Tibial nerve (tissue), 4 donors: ENCODE results near the gene ROBO2. TPM values are rescaled to one million over a fixed set of nuclear protein-coding genes. Genes with fewer than 3 reads are reported as not detected.
"Not testable (repeated sequence)": the region's sequence is repeated elsewhere in the genome, so short reads cannot be mapped to it uniquely, and the experiment has no call there.

Source experiments
- DNase-seq, 2 donors: peaks; one replicate each; pipeline ENCODE4 v3.0.0-alpha.2; 2019; ENCODE audit warnings: low spot score in 2 of 2
- H3K27ac ChIP-seq, 4 donors: fragments of 200-600 bp; sonication (generic) in 3 of 4; one replicate each; pipeline ENCODE4 v1.5.1; 2017 to 2019; ENCODE audit warnings: mild to moderate bottlenecking in 1 of 4
- H3K27me3 ChIP-seq, 2 donors: fragments of 200-600 bp; sonication (generic) in 1 of 2; one replicate each; pipeline versions ENCODE4 v1.5.1 to v1.6.0; 2017 to 2019
- H3K36me3 ChIP-seq, 3 donors: fragments of 200-600 bp; sonication (generic); one replicate each; pipeline ENCODE4 v1.5.1; 2018 to 2019
- H3K4me1 ChIP-seq, 4 donors: fragments of 200-600 bp; sonication (generic) in 3 of 4; one replicate each; pipeline ENCODE4 v1.5.1; 2017 to 2019
- H3K4me3 ChIP-seq, 4 donors: fragments of 200-600 bp; sonication (generic) in 3 of 4; one replicate each; pipeline ENCODE4 v1.5.1; 2017 to 2019; ENCODE audit warnings: mild to moderate bottlenecking in 1 of 4, moderate library complexity in 1 of 4
- H3K9me3 ChIP-seq, 4 donors: fragments of 200-600 bp; sonication (generic) in 3 of 4; one replicate each; pipeline ENCODE4 v1.5.1; 2017 to 2019
- EP300 ChIP-seq, 2 donors: sonication (generic); formaldehyde crosslinking; IDR thresholded peaks; one replicate each; pipeline ENCODE4 v1.6.1; 2017; ENCODE audit warnings: antibody characterized with exemption in 2 of 2, mild to moderate bottlenecking in 1 of 2
- POLR2A ChIP-seq, 2 donors: fragments of 450-650 bp; IDR thresholded peaks; one replicate each; pipeline ENCODE4 v1.6.1; 2017; ENCODE audit warnings: antibody characterized with exemption in 2 of 2, mild to moderate bottlenecking in 2 of 2, moderate library complexity in 2 of 2
- WGBS, 2 donors: methylation state at CpG; one replicate each; pipeline ENCODE4 v1.1.5; 2018; 5-methylcytosine and 5-hydroxymethylcytosine counted together
- total RNA-seq, 4 donors: library from RNA; depleted of rRNA; stranded (reverse); fragments of >200 nt; gene quantifications; one replicate each; pipeline ENCODE4 v1.1.0, GENCODE V29; 2016
- TF ChIP-seq, protein P1 (sequence below), 5 experiments: fragments of 200-600 bp in 3 of 5; fragments of 450-650 bp in 2 of 5; sonication (generic) in 3 of 5; IDR thresholded peaks; one replicate each; pipeline ENCODE4 v1.5.1; 2016 to 2019; ENCODE audit warnings: antibody characterized with exemption in 5 of 5, mild to moderate bottlenecking in 3 of 5, moderate library complexity in 2 of 5

Gene ROBO2
- total RNA-seq, 4 donors from 2014 or later, result 0.30 to 4.4 (median 1.9) TPM

- DNase-seq, result no peak
- 56 to 67% methylated on average over 3 of the region's 3 CpGs for WGBS, 2 donors
- H3K36me3 ChIP-seq, result no peaks in the 10 kb centered on the region
- H3K27ac ChIP-seq, result no peak overlapping the region
- no peak for TF ChIP-seq EP300 (IDR thresholded peaks at IDR 0.05)
- no peak for TF ChIP-seq POLR2A (IDR thresholded peaks at IDR 0.05)
- TF ChIP-seq, protein P1, sequence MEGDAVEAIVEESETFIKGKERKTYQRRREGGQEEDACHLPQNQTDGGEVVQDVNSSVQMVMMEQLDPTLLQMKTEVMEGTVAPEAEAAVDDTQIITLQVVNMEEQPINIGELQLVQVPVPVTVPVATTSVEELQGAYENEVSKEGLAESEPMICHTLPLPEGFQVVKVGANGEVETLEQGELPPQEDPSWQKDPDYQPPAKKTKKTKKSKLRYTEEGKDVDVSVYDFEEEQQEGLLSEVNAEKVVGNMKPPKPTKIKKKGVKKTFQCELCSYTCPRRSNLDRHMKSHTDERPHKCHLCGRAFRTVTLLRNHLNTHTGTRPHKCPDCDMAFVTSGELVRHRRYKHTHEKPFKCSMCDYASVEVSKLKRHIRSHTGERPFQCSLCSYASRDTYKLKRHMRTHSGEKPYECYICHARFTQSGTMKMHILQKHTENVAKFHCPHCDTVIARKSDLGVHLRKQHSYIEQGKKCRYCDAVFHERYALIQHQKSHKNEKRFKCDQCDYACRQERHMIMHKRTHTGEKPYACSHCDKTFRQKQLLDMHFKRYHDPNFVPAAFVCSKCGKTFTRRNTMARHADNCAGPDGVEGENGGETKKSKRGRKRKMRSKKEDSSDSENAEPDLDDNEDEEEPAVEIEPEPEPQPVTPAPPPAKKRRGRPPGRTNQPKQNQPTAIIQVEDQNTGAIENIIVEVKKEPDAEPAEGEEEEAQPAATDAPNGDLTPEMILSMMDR (IDR thresholded peaks at IDR 0.05), result no peak
- no peaks in the 10 kb centered on the region for H3K9me3 ChIP-seq
- no peaks in the 10 kb centered on the region for H3K27me3 ChIP-seq
- peaks cover 0 to 3% (median 0%) of the 10 kb centered on the region in 4 donors for H3K4me1 ChIP-seq
- H3K4me3 ChIP-seq, result no peak overlapping the region
Observed at GRCh38 chr3:77407441-77407840, 367.5 kb downstream of the ROBO2 start.

GRCh38 chr3:77410334-77410733 lies 370.4 kb downstream of the ROBO2 start:
- not testable (repeated sequence) for H3K27me3 ChIP-seq, H3K27ac ChIP-seq, H3K9me3 ChIP-seq, H3K4me3 ChIP-seq, H3K4me1 ChIP-seq, H3K36me3 ChIP-seq, DNase-seq
- WGBS, 2 donors, result 78 to 85% methylated on average over 1 of the region's 1 CpG

- no peaks in the 10 kb centered on the region for H3K36me3 ChIP-seq
- no peaks in the 10 kb centered on the region for H3K9me3 ChIP-seq
- 60 to 69% methylated on average over 2 of the region's 2 CpGs for WGBS, 2 donors
- H3K4me1 ChIP-seq, result no peaks in the 10 kb centered on the region
- no peak overlapping the region for H3K27ac ChIP-seq
- H3K27me3 ChIP-seq, result no peaks in the 10 kb centered on the region
- TF ChIP-seq POLR2A (IDR thresholded peaks at IDR 0.05), result no peak
- no peak for TF ChIP-seq EP300 (IDR thresholded peaks at IDR 0.05)
- TF ChIP-seq, protein P1 (IDR thresholded peaks at IDR 0.05), result no peak
- DNase-seq, result no peak
- no peak overlapping the region for H3K4me3 ChIP-seq
Observed at GRCh38 chr3:77411334-77411733, 371.4 kb downstream of the ROBO2 start.

DNA sequence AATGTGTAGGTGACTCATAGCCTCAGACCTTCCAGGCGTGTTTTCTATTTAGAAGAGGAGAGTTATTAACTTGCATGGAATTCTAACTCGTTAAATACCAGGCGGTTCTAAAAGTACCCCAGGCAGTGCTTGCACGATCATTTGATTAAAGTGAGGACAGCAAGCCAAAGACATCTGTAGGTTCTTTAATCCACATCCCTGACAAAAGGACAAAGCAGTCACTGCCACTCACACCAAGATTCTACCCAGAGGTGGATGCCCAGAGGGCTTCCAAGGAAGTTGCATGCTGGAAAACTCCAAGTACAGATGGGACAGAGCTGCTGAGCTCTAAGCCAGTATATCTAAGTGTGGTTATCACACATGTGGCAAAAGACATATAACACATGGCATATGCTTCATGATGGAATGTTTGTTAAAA lies 372.1 kb downstream of the ROBO2 start:
- no peaks in the 10 kb centered on the region for H3K27me3 ChIP-seq
- H3K27ac ChIP-seq, result no peak overlapping the region
- WGBS, 2 donors, result 63 to 69% methylated on average over 4 of the region's 4 CpGs
- TF ChIP-seq POLR2A (IDR thresholded peaks at IDR 0.05) (no peak), EP300 (IDR thresholded peaks at IDR 0.05) (no peak)
- TF ChIP-seq, protein P1 (IDR thresholded peaks at IDR 0.05), result no peak
- no peaks in the 10 kb centered on the region for H3K4me1 ChIP-seq
- no peak overlapping the region for H3K4me3 ChIP-seq
- no peaks in the 10 kb centered on the region for H3K36me3 ChIP-seq
- H3K9me3 ChIP-seq, result no peaks in the 10 kb centered on the region
- DNase-seq, result no peak

- Histone ChIP-seq H3K4me1 (no peaks in the 10 kb centered on the region), H3K27me3 (no peaks in the 10 kb centered on the region), H3K9me3 (no peaks in the 10 kb centered on the region), H3K36me3 (no peaks in the 10 kb centered on the region), H3K4me3 (no peak overlapping the region), H3K27ac (no peak overlapping the region)
- WGBS, 2 donors, result 79 to 91% methylated on average over 2 of the region's 2 CpGs
- TF ChIP-seq EP300 (IDR thresholded peaks at IDR 0.05) (no peak), POLR2A (IDR thresholded peaks at IDR 0.05) (no peak)
- TF ChIP-seq, protein P1 (IDR thresholded peaks at IDR 0.05), result no peak
- no peak for DNase-seq
Observed at GRCh38 chr3:77412584-77412983, 372.7 kb downstream of the ROBO2 start.

GRCh38 chr3:77414881-77415280 lies 375.0 kb downstream of the ROBO2 start:
- no peak overlapping the region for H3K27ac ChIP-seq
- TF ChIP-seq, protein P1 (IDR thresholded peaks at IDR 0.05), result no peak
- TF ChIP-seq EP300 (IDR thresholded peaks at IDR 0.05), result no peak
- TF ChIP-seq POLR2A (IDR thresholded peaks at IDR 0.05), result no peak
- H3K4me3 ChIP-seq, result no peak overlapping the region
- H3K36me3 ChIP-seq, result no peaks in the 10 kb centered on the region
- H3K9me3 ChIP-seq, result no peaks in the 10 kb centered on the region
- H3K27me3 ChIP-seq, result no peaks in the 10 kb centered on the region
- no peak for DNase-seq
- no peaks in the 10 kb centered on the region for H3K4me1 ChIP-seq
